Adrenal gland (tissue), 12 donors: Measurements from ENCODE around the gene RCN1. TPM values are rescaled to one million over a fixed set of nuclear protein-coding genes. Genes with fewer than 3 reads are reported as not detected.

ENCODE experiments used
- DNase-seq, 7 donors: peaks; one replicate each; pipeline ENCODE4 v3.0.0-alpha.2; 2019 to 2020
- H3K27ac ChIP-seq, 5 donors: fragments of 200-600 bp; sonication (generic) in 4 of 5; 1 replicate in 3 of 5; 2 replicates in 2 of 5; pipeline versions ENCODE4 v1.5.1 to v1.8.0; 2016 to 2020; ENCODE audit warnings: mild to moderate bottlenecking in 1 of 5
- H3K27me3 ChIP-seq: fragments of 200-600 bp; 2 replicates; pipeline ENCODE4 v1.8.0; 2021
- H3K36me3 ChIP-seq, 2 donors: fragments of 200-600 bp; replicated peaks in 1 of 2; 1 replicate in 1 of 2; 2 replicates in 1 of 2; pipeline versions ENCODE4 v1.5.1 to v1.8.0; 2018 to 2022
- H3K4me1 ChIP-seq, 2 donors: fragments of 200-600 bp; replicated peaks in 1 of 2; 1 replicate in 1 of 2; 2 replicates in 1 of 2; pipeline versions ENCODE4 v1.5.1 to v1.8.0; 2018 to 2021
- H3K4me3 ChIP-seq, 4 donors: fragments of 200-600 bp; sonication (generic) in 3 of 4; one replicate each; pipeline ENCODE4 v1.5.1; 2016 to 2018
- H3K9me3 ChIP-seq, 3 donors: fragments of 200-600 bp; sonication (generic) in 1 of 3; replicated peaks in 1 of 3; 1 replicate in 2 of 3; 2 replicates in 1 of 3; pipeline versions ENCODE4 v1.5.1 to v1.8.0; 2016 to 2021
- POLR2A ChIP-seq, 2 donors: fragments of 450-650 bp; IDR thresholded peaks; one replicate each; pipeline ENCODE4 v1.6.1; 2017; ENCODE audit warnings: antibody characterized with exemption in 2 of 2, mild to moderate bottlenecking in 2 of 2, moderate library complexity in 1 of 2
- WGBS, 4 donors: extraction: QIAGEN DNeasy Blood & Tissue Kit in 2 of 4; methylation state at CpG; one replicate each; pipeline versions ENCODE4 v1.1.5 to v1.1.7; 2013 to 2017; 5-methylcytosine and 5-hydroxymethylcytosine counted together
- intact Hi-C, 2 donors: fragments of 100-400 bp; cut with DNase I; formaldehyde crosslinking; loops; one replicate each; pipeline versions ENCODE4 v1.14.1 to v1.15.0; 2022 to 2023
- polyA plus RNA-seq, 3 donors: library from polyadenylated mRNA; stranded (reverse); fragments of 200-250 nt in 2 of 3; fragments of 350-450 nt in 1 of 3; fragmentation: Illumina TruSeq in 1 of 3; extraction: RNeasy Lipid Tissue Mini Kit (QIAGEN cat#74804) in 1 of 3; gene quantifications; one replicate each; pipeline ENCODE4 v1.2.3, GENCODE V29; 2013 to 2014
- total RNA-seq, 9 donors: library from RNA; depleted of rRNA in 4 of 9; stranded (reverse); fragments of >200 nt in 4 of 9; fragments of 120-200 nt in 1 of 9; fragmentation: NEBNext Ultra II Directional in 1 of 9; extraction: Animal tissue kit (Norgen Biotek cat#: 25700) in 1 of 9; gene quantifications; one replicate each; pipeline versions ENCODE4 v1.1.0 to v1.2.4, GENCODE V29; 2013 to 2023
- TF ChIP-seq, protein P1 (sequence below), 6 experiments: fragments of 450-650 bp in 4 of 6; fragments of 200-600 bp in 2 of 6; sonication (generic) in 1 of 6; IDR thresholded peaks; 1 replicate in 5 of 6; 2 replicates in 1 of 6; pipeline versions ENCODE4 v1.5.1 to v1.8.0; 2016 to 2021; ENCODE audit warnings: antibody characterized with exemption in 6 of 6, mild to moderate bottlenecking in 2 of 6, moderate library complexity in 1 of 6
- donor health status: healthy with polysubstance abuse.
- donor health status: Bipolar disorder and iron deficiency.
- donor health status: DM: yes; HTN: yes; CAD: no.
- donor health status: DM: no; HTN: no; CAD: no.
- donor health status: DM: no; HTN: no; CAD: no.
- donor health status: DM: yes; HTN: yes; CAD: no.

Gene RCN1
- total and polyA plus RNA-seq, 12 donors = 56.1 to 142 (median 85.9) TPM

DNA sequence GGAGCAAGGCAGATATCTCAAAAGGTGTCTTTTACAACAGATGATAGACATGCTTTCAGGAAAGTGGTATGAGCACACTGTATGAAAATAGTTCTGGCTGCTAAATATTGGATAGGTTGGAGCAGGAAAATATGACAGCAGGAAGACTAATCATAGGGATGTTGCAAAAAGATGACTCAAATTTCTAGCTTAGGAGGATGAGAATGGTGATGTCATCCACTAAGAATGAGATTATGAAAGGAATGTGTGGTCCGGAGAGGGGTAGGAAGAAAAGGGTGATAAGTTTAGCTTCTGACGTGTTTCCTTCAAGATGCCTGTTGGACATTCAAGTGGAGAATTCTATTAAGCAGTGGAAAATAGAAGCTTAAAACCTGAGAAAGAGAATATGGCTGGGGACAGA is 46.4 kb downstream of the RCN1 start:
- intact Hi-C loops = no loop called here
- no peak for TF ChIP-seq POLR2A (IDR thresholded peaks at IDR 0.05)
- WGBS, 4 donors = 22 to 30% (median 26%) methylated on average over 2 of the region's 2 CpGs
- no peaks in the 10 kb centered on the region for H3K27me3 ChIP-seq
- no peaks in the 10 kb centered on the region for H3K4me1 ChIP-seq
- H3K4me3 ChIP-seq = no peak overlapping the region
- H3K27ac ChIP-seq = no peak overlapping the region
- H3K36me3 ChIP-seq = no peaks in the 10 kb centered on the region
- H3K9me3 ChIP-seq = no peaks in the 10 kb centered on the region
- DNase-seq = no peak

GRCh38 chr11:32137869-32138268 is 47.0 kb downstream of the RCN1 start:
- WGBS, 4 donors = 95 to 100% (median 97%) methylated on average over 3 of the region's 3 CpGs
- TF ChIP-seq, protein P1, sequence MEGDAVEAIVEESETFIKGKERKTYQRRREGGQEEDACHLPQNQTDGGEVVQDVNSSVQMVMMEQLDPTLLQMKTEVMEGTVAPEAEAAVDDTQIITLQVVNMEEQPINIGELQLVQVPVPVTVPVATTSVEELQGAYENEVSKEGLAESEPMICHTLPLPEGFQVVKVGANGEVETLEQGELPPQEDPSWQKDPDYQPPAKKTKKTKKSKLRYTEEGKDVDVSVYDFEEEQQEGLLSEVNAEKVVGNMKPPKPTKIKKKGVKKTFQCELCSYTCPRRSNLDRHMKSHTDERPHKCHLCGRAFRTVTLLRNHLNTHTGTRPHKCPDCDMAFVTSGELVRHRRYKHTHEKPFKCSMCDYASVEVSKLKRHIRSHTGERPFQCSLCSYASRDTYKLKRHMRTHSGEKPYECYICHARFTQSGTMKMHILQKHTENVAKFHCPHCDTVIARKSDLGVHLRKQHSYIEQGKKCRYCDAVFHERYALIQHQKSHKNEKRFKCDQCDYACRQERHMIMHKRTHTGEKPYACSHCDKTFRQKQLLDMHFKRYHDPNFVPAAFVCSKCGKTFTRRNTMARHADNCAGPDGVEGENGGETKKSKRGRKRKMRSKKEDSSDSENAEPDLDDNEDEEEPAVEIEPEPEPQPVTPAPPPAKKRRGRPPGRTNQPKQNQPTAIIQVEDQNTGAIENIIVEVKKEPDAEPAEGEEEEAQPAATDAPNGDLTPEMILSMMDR (IDR thresholded peaks at IDR 0.05) = no peak
- TF ChIP-seq POLR2A (IDR thresholded peaks at IDR 0.05) = no peak
- H3K36me3 ChIP-seq = no peaks in the 10 kb centered on the region
- H3K27ac ChIP-seq = no peak overlapping the region
- no peak overlapping the region for H3K4me3 ChIP-seq
- H3K9me3 ChIP-seq = no peaks in the 10 kb centered on the region
- no peak for DNase-seq
- no peaks in the 10 kb centered on the region for H3K4me1 ChIP-seq
- intact Hi-C loops = no loop called here
- H3K27me3 ChIP-seq = no peaks in the 10 kb centered on the region

DNA sequence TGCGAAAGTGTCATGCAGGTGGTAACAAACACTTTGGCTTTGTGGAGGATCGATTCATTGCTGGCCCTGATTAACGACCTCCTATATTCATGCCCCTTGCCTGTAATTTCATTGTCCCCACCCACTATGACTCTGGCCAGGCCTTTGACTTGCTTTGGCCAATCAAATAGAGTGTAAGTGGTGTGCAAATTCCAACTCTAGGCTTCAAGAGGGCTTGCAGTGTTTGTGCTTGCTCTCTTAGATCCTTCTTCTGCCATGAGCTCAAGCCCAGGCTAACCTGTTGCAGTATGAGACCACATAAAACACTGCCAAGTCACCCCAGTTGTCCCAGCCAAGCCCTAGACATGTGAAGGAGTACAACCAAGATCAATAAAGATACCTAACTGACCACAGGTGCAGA is 48.0 kb downstream of the RCN1 start:
- intact Hi-C loops = no loop called here
- H3K4me1 ChIP-seq = no peaks in the 10 kb centered on the region
- no peak for DNase-seq
- H3K9me3 ChIP-seq = no peaks in the 10 kb centered on the region
- no peak for TF ChIP-seq POLR2A (IDR thresholded peaks at IDR 0.05)
- TF ChIP-seq, protein P1 (IDR thresholded peaks at IDR 0.05) = no peak
- H3K36me3 ChIP-seq = no peaks in the 10 kb centered on the region
- H3K27me3 ChIP-seq = no peaks in the 10 kb centered on the region
- 72 to 93% (median 85%) methylated on average over 3 of the region's 3 CpGs for WGBS, 4 donors
- no peak overlapping the region for H3K4me3 ChIP-seq
- no peak overlapping the region for H3K27ac ChIP-seq

DNA sequence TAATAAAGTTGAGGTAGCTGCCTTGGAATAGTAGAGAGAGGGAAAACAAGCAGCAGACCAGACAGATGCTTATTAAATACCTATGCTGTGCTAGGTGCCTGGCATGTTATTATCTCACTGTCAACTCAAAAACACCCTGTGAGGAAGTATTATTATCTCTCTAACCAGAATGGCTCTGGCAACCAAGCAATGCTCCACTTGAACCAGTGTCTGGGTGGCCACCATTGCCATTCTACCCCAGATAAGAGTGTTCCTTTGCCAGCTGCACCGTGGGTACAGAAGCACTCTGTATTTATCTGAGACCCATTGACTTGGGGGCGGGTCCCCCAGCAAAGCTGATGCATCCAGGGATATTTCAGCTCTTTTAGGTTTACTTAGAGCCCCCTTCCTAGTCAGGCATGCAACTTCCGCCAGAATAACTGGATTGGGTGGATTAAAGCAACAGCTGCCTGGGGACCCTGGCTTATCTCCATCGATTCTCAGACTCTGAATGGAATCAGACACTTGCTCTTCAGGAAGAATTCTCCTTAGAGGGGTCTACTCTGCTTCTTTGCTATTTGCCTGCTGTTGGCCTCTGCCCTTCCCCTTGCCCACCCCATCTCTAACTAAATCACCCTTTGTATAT is 49.1 kb downstream of the RCN1 start:
- Histone ChIP-seq H3K4me1 (no peaks in the 10 kb centered on the region), H3K27me3 (no peaks in the 10 kb centered on the region), H3K27ac (no peak overlapping the region), H3K36me3 (no peaks in the 10 kb centered on the region), H3K4me3 (no peak overlapping the region), H3K9me3 (no peaks in the 10 kb centered on the region)
- WGBS, 4 donors = 67 to 80% (median 71%) methylated on average over 3 to 4 of the region's 4 CpGs
- DNase-seq = no peak
- no peak for TF ChIP-seq POLR2A (IDR thresholded peaks at IDR 0.05)
- TF ChIP-seq, protein P1 (IDR thresholded peaks at IDR 0.05) = no peak
- intact Hi-C loops = no loop called here
